Uterus (tissue), 4 donors: ENCODE measurements around the gene KMT2D. TPM values are rescaled to one million over a fixed set of nuclear protein-coding genes. Genes with fewer than 3 reads are reported as not detected.

Experiments used
- DNase-seq, 2 donors: peaks; one replicate each; pipeline ENCODE4 v3.0.0-alpha.2; 2019 to 2020
- H3K27ac ChIP-seq, 2 donors: fragments of 200-600 bp; sonication (generic); 1 replicate in 1 of 2; 2 replicates in 1 of 2; pipeline ENCODE4 v1.5.1; 2016 to 2018
- H3K27me3 ChIP-seq, 2 donors: fragments of 200-600 bp; sonication (generic); one replicate each; pipeline ENCODE4 v1.5.1; 2018 to 2019; ENCODE audit warnings: control low read depth in 1 of 2
- H3K36me3 ChIP-seq, 2 donors: fragments of 200-600 bp; sonication (generic); one replicate each; pipeline ENCODE4 v1.5.1; 2019; ENCODE audit warnings: control low read depth in 1 of 2
- H3K4me1 ChIP-seq, 2 donors: fragments of 200-600 bp; sonication (generic); one replicate each; pipeline ENCODE4 v1.5.1; 2018 to 2019; ENCODE audit warnings: control low read depth in 1 of 2
- H3K4me3 ChIP-seq, 2 donors: fragments of 200-600 bp; sonication (generic); 1 replicate in 1 of 2; 2 replicates in 1 of 2; pipeline ENCODE4 v1.5.1; 2018 to 2019; ENCODE audit warnings: mild to moderate bottlenecking in 1 of 2
- H3K9me3 ChIP-seq, 2 donors: fragments of 200-600 bp; sonication (generic); one replicate each; pipeline ENCODE4 v1.5.1; 2019; ENCODE audit warnings: control low read depth in 1 of 2
- CTCF ChIP-seq, 4 experiments: fragments of 200-600 bp in 2 of 4; fragments of 450-650 bp in 2 of 4; sonication (generic) in 2 of 4; IDR thresholded peaks; one replicate each; pipeline ENCODE4 v1.5.1; 2016 to 2019; ENCODE audit warnings: antibody characterized with exemption in 4 of 4, mild to moderate bottlenecking in 2 of 4, moderate library complexity in 1 of 4
- POLR2A ChIP-seq, 2 donors: fragments of 450-650 bp; IDR thresholded peaks; one replicate each; pipeline ENCODE4 v1.6.1; 2016; ENCODE audit warnings: antibody characterized with exemption in 2 of 2, mild to moderate bottlenecking in 1 of 2, moderate library complexity in 1 of 2
- intact Hi-C: fragments of 100-400 bp; cut with DNase I; formaldehyde crosslinking; loops from one replicate; pipeline ENCODE4 v1.15.1; 2023; ENCODE audit warnings: low total_unique reads
- total RNA-seq, 4 donors: library from RNA; depleted of rRNA in 3 of 4; stranded (reverse); fragments of >200 nt in 3 of 4; gene quantifications; one replicate each; pipeline versions ENCODE4 v1.1.0 to v1.2.4, GENCODE V29; 2014 to 2023
- donor health status: DM: yes; HTN: yes; CAD: no.

The KMT2D gene
- total RNA-seq, 4 donors from 2014 or later = 22.3 to 138 (median 38.2) TPM

- H3K27me3 ChIP-seq = peaks cover 0 to 6% of the 10 kb centered on the region in 2 donors
- no peaks in the 10 kb centered on the region for H3K36me3 ChIP-seq
- TF ChIP-seq POLR2A (IDR thresholded peaks at IDR 0.05) (no peak), CTCF (IDR thresholded peaks at IDR 0.05) (peak; percentile 48 to 54 (median 50))
- peak overlapping the region; percentile 8 to 33 for H3K4me3 ChIP-seq
- H3K27ac ChIP-seq = peak overlapping the region in 1 of 2 donors; percentile 63
- intact Hi-C loops = no loop called here
- peaks cover 5 to 26% of the 10 kb centered on the region in 2 donors for H3K4me1 ChIP-seq
- DNase-seq = peak; percentile 59 to 66
- no peaks in the 10 kb centered on the region for H3K9me3 ChIP-seq
Measured at GRCh38 chr12:49092086-49092815, 31.7 kb upstream of the KMT2D start.

- intact Hi-C loops = no loop called here
- peaks cover 5 to 26% of the 10 kb centered on the region in 2 donors for H3K4me1 ChIP-seq
- peaks cover 0 to 6% of the 10 kb centered on the region in 2 donors for H3K27me3 ChIP-seq
- no peaks in the 10 kb centered on the region for H3K9me3 ChIP-seq
- no peak for TF ChIP-seq CTCF (IDR thresholded peaks at IDR 0.05)
- TF ChIP-seq POLR2A (IDR thresholded peaks at IDR 0.05) = no peak
- no peak for DNase-seq
- H3K36me3 ChIP-seq = no peaks in the 10 kb centered on the region
- H3K27ac ChIP-seq = peak overlapping the region in 1 of 2 donors; percentile 63
- H3K4me3 ChIP-seq = peak overlapping the region; percentile 8 to 33
Measured at GRCh38 chr12:49091836-49092085, 31.2 kb upstream of the KMT2D start.

GRCh38 chr12:49091056-49091835 is 30.7 kb upstream of the KMT2D start:
- Histone ChIP-seq H3K9me3 (no peaks in the 10 kb centered on the region), H3K36me3 (no peaks in the 10 kb centered on the region), H3K4me3 (peak overlapping the region in 1 of 2 donors; percentile 33), H3K27me3 (peaks cover 0 to 6% of the 10 kb centered on the region in 2 donors), H3K27ac (peak overlapping the region in 1 of 2 donors; percentile 63), H3K4me1 (peaks cover 5 to 26% of the 10 kb centered on the region in 2 donors)
- TF ChIP-seq CTCF (IDR thresholded peaks at IDR 0.05) (no peak), POLR2A (IDR thresholded peaks at IDR 0.05) (no peak)
- intact Hi-C loops = no loop called here
- DNase-seq = no peak

GRCh38 chr12:49089821-49090773 is 29.5 kb upstream of the KMT2D start:
- TF ChIP-seq POLR2A (IDR thresholded peaks at IDR 0.05) (no peak), CTCF (IDR thresholded peaks at IDR 0.05) (peak in 2 of 4 experiments; percentile 6 to 18)
- DNase-seq = peak in 1 of 2 donors; percentile 35
- no peaks in the 10 kb centered on the region for H3K9me3 ChIP-seq
- H3K36me3 ChIP-seq = no peaks in the 10 kb centered on the region
- intact Hi-C loops = no loop called here
- H3K27ac ChIP-seq = no peak overlapping the region
- peak overlapping the region; percentile 24 to 29 for H3K4me3 ChIP-seq
- peaks cover 0 to 6% of the 10 kb centered on the region in 2 donors for H3K27me3 ChIP-seq
- H3K4me1 ChIP-seq = peaks cover 5 to 26% of the 10 kb centered on the region in 2 donors
